Keratinocyte (primary cell): ENCODE measurements around the gene SLC35F2. TPM values are rescaled to one million over a fixed set of nuclear protein-coding genes. Genes with fewer than 3 reads are reported as not detected.
A peak's percentile ranks its signal among the peaks of the same experiment; 100 is the strongest.

Source experiments
- DNase-seq: peaks from one replicate; pipeline ENCODE4 v3.0.0-alpha.2; 2011; ENCODE audit warnings: low read depth, missing footprints, low spot score
- FAIRE-seq: peaks from 2 replicates; lab custom pipeline; 2011; peaks lifted over from hg19 to GRCh38; lab: Jason Lieb, UNC
- H2AFZ ChIP-seq: 2 replicates; pipeline ENCODE4 v1.6.0; 2012; ENCODE audit warnings: low read length, control low read depth, inconsistent platforms; ENCODE audit not compliant: control insufficient read depth
- H3K27ac ChIP-seq: 2 replicates; pipeline ENCODE4 v1.5.1; 2011; ENCODE audit warnings: low read length; ENCODE audit not compliant: control insufficient read depth, insufficient read depth
- H3K27me3 ChIP-seq: 3 replicates; pipeline ENCODE4 v1.6.0; 2011; ENCODE audit warnings: low read length; ENCODE audit not compliant: control insufficient read depth, insufficient read depth; ENCODE audit errors: extremely low read depth
- H3K36me3 ChIP-seq, 2 experiments: 2 replicates in 1 of 2; 3 replicates in 1 of 2; pipeline ENCODE4 v1.5.1; 2011; ENCODE audit warnings: low read length in 2 of 2, mild to moderate bottlenecking in 1 of 2; ENCODE audit not compliant: control insufficient read depth in 2 of 2, insufficient read depth in 2 of 2; ENCODE audit errors: extremely low read depth in 1 of 2
- H3K4me1 ChIP-seq: 3 replicates; pipeline ENCODE4 v1.5.1; 2011; ENCODE audit warnings: low read length; ENCODE audit not compliant: control insufficient read depth, insufficient read depth; ENCODE audit errors: extremely low read depth
- H3K4me2 ChIP-seq: 3 replicates; pipeline ENCODE4 v1.6.0; 2011; ENCODE audit warnings: low read depth, low read length; ENCODE audit not compliant: control insufficient read depth, insufficient read depth; ENCODE audit errors: extremely low read depth
- H3K4me3 ChIP-seq, 3 experiments: fragments of 200-600 bp in 1 of 3; sonication (generic) in 1 of 3; 2 replicates in 2 of 3; 3 replicates in 1 of 3; pipeline ENCODE4 v1.5.1; 2011 to 2016; ENCODE audit warnings: low read length in 3 of 3, mild to moderate bottlenecking in 3 of 3, control low read depth in 2 of 3, inconsistent platforms in 1 of 3, low read depth in 1 of 3, mixed read lengths in 1 of 3, mixed run types in 1 of 3, moderate library complexity in 1 of 3; ENCODE audit not compliant: control insufficient read depth in 2 of 3, insufficient read depth in 2 of 3; ENCODE audit errors: extremely low read depth in 1 of 3
- H3K79me2 ChIP-seq: 2 replicates; pipeline ENCODE4 v1.6.0; 2012; ENCODE audit warnings: low read length; ENCODE audit not compliant: control insufficient read depth, insufficient read depth
- H3K9ac ChIP-seq: 3 replicates; pipeline ENCODE4 v1.6.0; 2011; ENCODE audit warnings: low read length; ENCODE audit not compliant: control insufficient read depth, insufficient read depth; ENCODE audit errors: extremely low read depth
- H3K9me1 ChIP-seq: 3 replicates; pipeline ENCODE4 v1.6.0; 2011; ENCODE audit warnings: low read length; ENCODE audit not compliant: control insufficient read depth, insufficient read depth; ENCODE audit errors: extremely low read depth
- H3K9me3 ChIP-seq: 2 replicates; pipeline ENCODE4 v1.5.1; 2012; ENCODE audit warnings: low read depth, low read length; ENCODE audit not compliant: control insufficient read depth
- H4K20me1 ChIP-seq: 3 replicates; pipeline ENCODE4 v1.6.0; 2011; ENCODE audit warnings: low read length; ENCODE audit not compliant: control insufficient read depth, insufficient read depth; ENCODE audit errors: extremely low read depth
- CTCF ChIP-seq, 3 experiments: IDR thresholded peaks in 1 of 3; conservative IDR thresholded peaks in 1 of 3; optimal IDR thresholded peaks in 1 of 3; 2 replicates in 2 of 3; 3 replicates in 1 of 3; pipeline versions ENCODE3 to v1.5.1; 2011; ENCODE audit warnings: low read length in 3 of 3, mild to moderate bottlenecking in 3 of 3, moderate library complexity in 2 of 3, control low read depth in 1 of 3, inconsistent platforms in 1 of 3; ENCODE audit not compliant: insufficient read depth in 2 of 3; ENCODE audit errors: extremely low read depth in 1 of 3
- EZH2 ChIP-seq: IDR thresholded peaks from one replicate; pipeline ENCODE4 v1.6.1; 2012; ENCODE audit warnings: inconsistent platforms, mild to moderate bottlenecking, low read length, moderate library complexity
- dilution Hi-C: fragments of 300-500 bp; cut with MboI; formaldehyde crosslinking; loops from one replicate; pipeline ENCODE4 v1.7.0; 2020; ENCODE audit warnings: low sequenced_read_pairs; ENCODE audit not compliant: extremely low pct_ligation_motif_present
- polyA plus RNA-seq, 5 experiments: library from polyadenylated mRNA; depleted of rRNA in 3 of 5; stranded (reverse) in 3 of 5; stranded (forward) in 1 of 5; unstranded in 1 of 5; fragments of >200 nt; gene quantifications; 1 replicate in 1 of 5; 2 replicates in 3 of 5; 3 replicates in 1 of 5; pipeline versions ENCODE4 v1.2.1 to v1.2.3, GENCODE V29; 2011 to 2012; ENCODE audit warnings: missing spikeins in 2 of 5, low read depth in 1 of 5, low replicate concordance in 1 of 5

SLC35F2 gene
- polyA plus RNA-seq, 1 donor (not counting 4 experiments of a cell fraction or from before 2014, with no cell fraction given), result 47.2 TPM

DNA sequence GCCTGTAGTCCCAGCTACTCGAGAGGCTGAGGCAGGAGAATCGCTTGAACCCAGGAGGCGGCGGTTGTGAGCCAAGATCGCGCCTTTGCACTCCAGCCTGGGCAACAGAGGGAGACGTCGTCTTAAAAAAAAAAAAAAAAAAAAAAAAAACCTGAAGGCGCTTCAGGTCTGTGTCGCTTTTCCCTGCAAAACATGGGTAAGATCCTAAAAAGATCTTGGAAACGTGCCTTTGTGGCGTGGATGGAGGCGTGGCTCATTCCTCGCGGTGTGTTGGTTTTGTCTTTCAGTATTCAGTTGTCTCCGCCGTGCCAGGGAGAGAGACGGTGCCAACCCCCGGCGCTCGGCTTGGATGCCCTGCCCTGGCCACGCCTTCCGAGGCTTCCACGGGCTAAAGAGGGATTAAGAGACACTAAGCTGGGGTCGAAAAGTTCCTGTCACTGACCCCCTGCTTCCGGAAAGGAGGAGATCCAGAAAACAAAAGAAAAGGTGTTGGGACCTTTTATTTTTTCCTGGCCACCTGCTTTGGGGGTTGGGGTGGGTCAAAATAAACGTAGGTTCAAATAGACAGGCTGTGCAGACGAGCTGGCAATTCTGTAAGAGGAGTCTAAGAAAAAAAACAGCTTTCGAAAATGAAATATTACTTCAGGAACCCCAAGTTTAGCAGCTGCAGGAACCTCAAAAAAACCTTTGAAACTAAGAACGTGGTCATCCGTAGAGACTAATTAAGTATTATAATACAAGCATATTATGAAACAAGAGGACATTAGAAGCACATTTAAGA, 1.1 kb upstream of the SLC35F2 start:
- no peak for TF ChIP-seq CTCF (optimal IDR thresholded peaks at IDR 0.05 in 1 of 3, IDR thresholded peaks at IDR 0.05 in 1 of 3, conservative IDR thresholded peaks at IDR 0.05 in 1 of 3; ENCODE audit: extremely low read depth in 1 of 3, insufficient read depth in 2 of 3, low read length in 3 of 3)
- TF ChIP-seq EZH2, result no peak
- FAIRE-seq (no peak), DNase-seq (no peak)
- H2AFZ ChIP-seq, result peak overlapping the region; percentile 82
- H3K9me1 ChIP-seq, result no peaks in the 10 kb centered on the region
- no peaks in the 10 kb centered on the region for H3K27me3 ChIP-seq
- H3K36me3 ChIP-seq, result no peaks in the 10 kb centered on the region
- H4K20me1 ChIP-seq, result no peaks in the 10 kb centered on the region
- dilution Hi-C loops, result no loop called here
- peaks cover 38% of the 10 kb centered on the region for H3K79me2 ChIP-seq
- H3K4me2 ChIP-seq, result peak overlapping the region; percentile 78
- peak overlapping the region; percentile 92 to 97 (median 95) for H3K4me3 ChIP-seq
- peaks cover 6% of the 10 kb centered on the region for H3K4me1 ChIP-seq
- H3K27ac ChIP-seq, result peak overlapping the region; percentile 83
- no peaks in the 10 kb centered on the region for H3K9me3 ChIP-seq
- peak overlapping the region; percentile 93 for H3K9ac ChIP-seq

GRCh38 chr11:107857550-107858216, 904 bp downstream of the SLC35F2 start:
- Histone ChIP-seq H3K9me3 (no peaks in the 10 kb centered on the region), H3K27me3 (no peaks in the 10 kb centered on the region), H3K27ac (peak overlapping the region; percentile 83), H3K4me2 (peak overlapping the region; percentile 78), H3K4me1 (peaks cover 6% of the 10 kb centered on the region), H3K36me3 (peaks cover 0 to 4% of the 10 kb centered on the region in 2 experiments), H3K9me1 (no peaks in the 10 kb centered on the region), H3K79me2 (peaks cover 54% of the 10 kb centered on the region), H4K20me1 (no peaks in the 10 kb centered on the region), H2AFZ (peak overlapping the region; percentile 44), H3K4me3 (peak overlapping the region; percentile 92 to 97 (median 95)), H3K9ac (peak overlapping the region; percentile 93)
- FAIRE-seq (no peak), DNase-seq (no peak)
- no peak for TF ChIP-seq EZH2
- dilution Hi-C loops, result no loop called here
